ENCODE measurements around the gene HSP90AB1.

Gene HSP90AB1

GRCh38 chr6:44246663-44247337 is at the start of gene HSP90AB1:
Gene HSP90AB1, plus strand, starts transcription at chr6:44247101. Its CDS starts 1,529 bp downstream, at chr6:44248630.
- DNase-seq (ENCODE audit: low read depth in 2 of 2, low spot score in 1 of 2) = peak; percentile 87 to 89

GRCh38 chr6:44198684-44199083 is 48.2 kb upstream of the HSP90AB1 start:
- DNase-seq (ENCODE audit: low read depth in 2 of 2, low spot score in 1 of 2) = no peak

GRCh38 chr6:44199883-44200282 is 47.0 kb upstream of the HSP90AB1 start:
- DNase-seq (ENCODE audit: low read depth in 2 of 2, low spot score in 1 of 2) = no peak

- no peak for DNase-seq (ENCODE audit: low read depth in 2 of 2, low spot score in 1 of 2)
Observed at GRCh38 chr6:44201200-44201599, 45.7 kb upstream of the HSP90AB1 start.

- DNase-seq (ENCODE audit: low read depth in 2 of 2, low spot score in 1 of 2) = no peak
Observed at GRCh38 chr6:44201638-44202303, 45.1 kb upstream of the HSP90AB1 start.

- DNase-seq (ENCODE audit: low read depth in 2 of 2, low spot score in 1 of 2) = no peak
Observed at GRCh38 chr6:44202332-44202971, 44.4 kb upstream of the HSP90AB1 start.

- DNase-seq (ENCODE audit: low read depth in 2 of 2, low spot score in 1 of 2) = no peak
Observed at GRCh38 chr6:44202972-44203750, 43.7 kb upstream of the HSP90AB1 start.

GRCh38 chr6:44203955-44204354 is 42.9 kb upstream of the HSP90AB1 start:
- DNase-seq (ENCODE audit: low read depth in 2 of 2, low spot score in 1 of 2) = no peak

- no peak for DNase-seq (ENCODE audit: low read depth in 2 of 2, low spot score in 1 of 2)
Observed at GRCh38 chr6:44207966-44208365, 38.9 kb upstream of the HSP90AB1 start.

GRCh38 chr6:44211284-44211683 is 35.6 kb upstream of the HSP90AB1 start:
- DNase-seq (ENCODE audit: low read depth in 2 of 2, low spot score in 1 of 2) = no peak

GRCh38 chr6:44214307-44214706 is 32.6 kb upstream of the HSP90AB1 start:
- DNase-seq (ENCODE audit: low read depth in 2 of 2, low spot score in 1 of 2) = no peak

- DNase-seq (ENCODE audit: low read depth in 2 of 2, low spot score in 1 of 2) = no peak
Observed at GRCh38 chr6:44216677-44217331, 30.1 kb upstream of the HSP90AB1 start, which contains the start of gene MYMX. Gene MYMX, plus strand, starts transcription at chr6:44216926. Its CDS starts 546 bp downstream, at chr6:44217472.

- DNase-seq (ENCODE audit: low read depth in 2 of 2, low spot score in 1 of 2) = no peak
Observed at GRCh38 chr6:44217332-44218143, 29.4 kb upstream of the HSP90AB1 start.

GRCh38 chr6:44219053-44219814 is 27.7 kb upstream of the HSP90AB1 start:
- no peak for DNase-seq (ENCODE audit: low read depth in 2 of 2, low spot score in 1 of 2)

- DNase-seq (ENCODE audit: low read depth in 2 of 2, low spot score in 1 of 2) = no peak
Observed at GRCh38 chr6:44219815-44220784, 26.8 kb upstream of the HSP90AB1 start.

- DNase-seq (ENCODE audit: low read depth in 2 of 2, low spot score in 1 of 2) = no peak
Observed at GRCh38 chr6:44220913-44221290, 26.0 kb upstream of the HSP90AB1 start.

GRCh38 chr6:44221291-44221960 is 25.5 kb upstream of the HSP90AB1 start:
- DNase-seq (ENCODE audit: low read depth in 2 of 2, low spot score in 1 of 2) = peak; percentile 38 to 53

- no peak for DNase-seq (ENCODE audit: low read depth in 2 of 2, low spot score in 1 of 2)
Observed at GRCh38 chr6:44221961-44222335, 25.0 kb upstream of the HSP90AB1 start.

Data from stimulated activated CD8-positive, alpha-beta memory T cell treated with anti-CD3 and anti-CD28 coated beads, Interleukin-4, amount 100 ng/mL, for 1 hour (primary cell).